GM12865 (cell line): ENCODE data around the gene TBL1XR1.

Experiments
- DNase-seq: peaks from one replicate; pipeline ENCODE4 v3.0.0; 2010; ENCODE audit warnings: low read depth
- H3K4me3 ChIP-seq: 2 replicates; pipeline ENCODE4 v1.5.1; 2011; ENCODE audit warnings: mild to moderate bottlenecking, low read depth, low read length, control low read depth
- CTCF ChIP-seq: IDR thresholded peaks from 2 replicates; pipeline ENCODE4 v1.5.1; 2011; ENCODE audit warnings: low read length, control low read depth, low read depth, inconsistent platforms; ENCODE audit not compliant: insufficient read depth; ENCODE audit errors: missing control alignments

Gene TBL1XR1

GRCh38 chr3:176969506-176969905 is 227.8 kb downstream of the TBL1XR1 start:
- H3K4me3 ChIP-seq = no peak overlapping the region
- no peak for TF ChIP-seq CTCF
- no peak for DNase-seq
